Measurements from ENCODE around the gene SRSF1.
"Not testable (repeated sequence)": the region's sequence is repeated elsewhere in the genome, so short reads cannot be mapped to it uniquely, and the experiment has no call there.

The SRSF1 gene

DNA sequence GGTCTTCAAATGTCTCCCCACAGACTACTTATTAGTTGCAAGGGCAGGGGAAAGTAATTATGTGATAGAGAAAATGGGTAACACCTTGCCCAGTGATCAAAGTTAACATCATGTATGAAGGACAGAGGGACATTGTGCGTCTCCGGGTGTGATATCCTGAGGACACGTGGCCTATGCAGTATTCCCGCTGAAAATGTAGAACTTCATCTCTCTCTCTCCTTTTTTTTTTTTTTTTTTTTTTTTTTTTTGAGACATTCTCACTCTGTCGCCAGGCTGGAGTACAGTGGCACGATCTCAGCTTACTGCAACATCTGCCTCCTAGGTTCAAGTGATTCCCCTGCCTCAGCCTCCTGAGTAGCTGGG, 43.9 kb downstream of the SRSF1 start:
- no peak for DNase-seq (ENCODE audit: low read depth)

DNA sequence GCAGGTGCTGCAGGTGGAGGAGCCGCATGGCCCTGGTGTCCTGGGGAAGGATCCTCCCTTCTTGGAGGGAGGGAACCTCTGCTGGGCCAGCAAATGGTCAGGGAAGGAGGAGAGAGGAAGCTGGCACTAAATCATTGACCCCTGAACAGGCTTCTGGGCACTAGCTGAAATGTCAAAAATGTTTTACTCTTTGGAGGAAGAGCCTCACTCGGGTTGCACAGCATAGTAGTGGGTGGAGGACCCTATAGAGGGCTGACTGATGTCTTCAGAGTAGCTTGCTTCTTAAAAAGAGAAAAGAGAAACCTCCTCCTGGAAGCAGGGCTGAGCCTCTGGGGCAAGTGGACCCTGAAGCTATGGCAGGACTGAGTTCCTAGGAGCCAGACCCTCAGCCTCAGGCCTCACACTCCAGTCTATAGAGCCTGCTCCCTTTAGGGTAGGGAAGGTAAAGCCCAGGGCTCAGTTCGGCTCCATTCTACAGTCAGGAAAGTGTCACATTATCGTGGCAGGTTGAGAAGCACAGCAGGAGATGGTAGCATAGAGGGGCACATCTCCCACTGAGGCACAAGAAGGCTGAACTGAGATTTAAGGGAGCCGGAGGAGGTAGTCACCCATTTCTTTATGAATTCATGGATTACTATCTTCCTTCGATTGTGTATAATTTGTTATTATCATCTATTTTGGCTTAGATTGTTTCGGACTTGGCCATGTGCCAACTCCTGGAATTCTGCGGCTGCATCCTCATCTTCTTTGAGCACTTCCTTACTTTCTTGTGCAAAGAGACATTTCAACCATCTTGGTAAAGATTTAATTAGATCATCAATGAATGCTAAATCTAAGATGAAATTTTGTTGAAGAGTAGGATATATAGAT, 44.5 kb downstream of the SRSF1 start:
- no peak for DNase-seq (ENCODE audit: low read depth)

DNA sequence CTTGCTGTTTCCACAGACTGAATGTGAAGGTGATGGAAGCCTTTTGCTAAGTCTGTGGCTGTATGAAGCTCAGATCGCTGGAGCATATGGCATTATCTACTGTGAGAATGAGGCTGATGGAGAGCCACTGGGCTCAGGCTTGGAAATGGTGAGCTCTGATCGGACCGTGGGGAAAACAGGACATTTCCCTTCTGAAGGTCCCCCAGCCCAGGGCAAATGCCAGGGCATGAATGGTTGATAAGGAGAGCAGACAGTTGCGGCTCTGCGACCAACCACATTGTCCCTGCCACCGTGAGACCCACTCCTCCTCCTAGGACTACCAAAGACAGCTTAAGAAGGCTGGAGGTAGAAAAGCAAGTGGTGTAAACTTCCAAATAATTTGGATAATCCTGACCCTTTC, 47.1 kb downstream of the SRSF1 start:
- no peak for DNase-seq (ENCODE audit: low read depth)

DNA sequence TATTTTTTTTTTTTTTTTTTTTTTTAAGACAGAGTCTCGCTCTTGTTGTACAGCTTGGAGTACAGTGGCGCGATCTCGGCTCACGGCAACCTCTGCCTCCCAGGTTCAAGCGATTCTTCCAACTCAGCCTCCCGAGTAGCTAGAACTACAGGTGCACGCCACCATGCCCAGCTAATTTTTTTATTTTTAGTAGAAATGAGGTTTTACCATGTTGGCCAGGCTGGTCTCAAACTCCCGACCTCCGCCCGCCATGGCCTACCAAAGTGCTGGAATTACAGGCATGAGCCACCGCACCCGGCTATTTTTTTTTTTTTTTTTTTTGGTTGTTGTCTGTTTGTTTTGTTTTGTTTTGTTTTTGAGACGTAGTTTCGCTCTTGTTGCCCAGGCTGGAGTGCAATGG, 48.7 kb downstream of the SRSF1 start:
- not testable (repeated sequence) for DNase-seq (ENCODE audit: low read depth)

DNA sequence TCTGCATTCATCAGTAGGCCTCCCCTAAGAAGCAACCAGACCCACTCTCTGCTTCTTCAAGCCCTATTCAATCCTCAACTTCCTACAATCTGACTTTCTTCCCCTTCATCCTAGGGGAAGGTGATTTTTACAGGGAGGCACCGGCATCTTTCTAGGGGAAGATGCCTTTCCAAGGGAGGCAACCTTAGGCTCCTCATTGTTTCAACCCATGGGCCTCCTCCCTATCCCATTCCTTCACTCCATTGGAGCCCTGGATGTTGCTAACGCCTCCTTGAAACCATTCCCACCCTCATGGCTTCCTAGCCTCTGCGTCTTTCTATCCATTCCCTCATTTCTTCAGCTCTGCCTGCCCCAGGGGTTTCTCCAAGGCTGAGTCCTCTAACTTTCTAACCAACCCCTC, 49.2 kb downstream of the SRSF1 start:
- DNase-seq (ENCODE audit: low read depth): no peak

DNA sequence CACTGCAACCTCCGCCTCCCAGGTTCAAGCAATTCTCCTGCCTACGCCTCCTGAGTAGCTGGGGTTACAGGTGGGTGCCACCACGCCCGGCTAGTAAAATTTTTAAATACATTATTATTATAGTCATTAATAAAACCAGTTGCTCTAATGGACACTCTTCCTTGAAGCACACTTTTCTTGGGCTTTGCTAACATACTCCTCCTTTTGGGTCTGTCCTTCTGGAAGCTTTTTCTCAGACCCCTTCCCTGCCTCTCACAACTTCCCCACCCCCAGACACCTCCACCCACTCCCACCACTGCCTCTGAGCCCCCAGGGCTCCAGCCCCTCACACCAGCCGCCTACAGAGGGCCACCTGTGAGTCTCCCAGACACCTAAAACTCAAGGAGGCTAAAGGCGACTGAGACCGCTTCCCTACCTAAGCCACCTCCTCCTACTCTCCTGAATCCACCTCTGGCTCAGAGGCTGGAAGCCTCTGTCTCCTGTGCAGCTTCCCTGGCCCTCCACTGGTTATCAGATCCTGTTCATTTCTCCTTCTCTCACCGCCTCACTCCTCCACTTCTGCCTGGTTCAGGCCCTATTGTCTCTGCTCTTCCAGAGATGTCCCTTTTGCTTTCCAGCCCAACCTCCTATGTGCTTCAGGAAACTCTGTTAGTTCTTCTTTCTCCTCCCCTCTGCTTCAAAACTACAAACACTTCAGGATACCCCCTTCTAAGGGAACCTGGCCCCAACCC, 49.8 kb downstream of the SRSF1 start:
- DNase-seq (ENCODE audit: low read depth): no peak

DNA sequence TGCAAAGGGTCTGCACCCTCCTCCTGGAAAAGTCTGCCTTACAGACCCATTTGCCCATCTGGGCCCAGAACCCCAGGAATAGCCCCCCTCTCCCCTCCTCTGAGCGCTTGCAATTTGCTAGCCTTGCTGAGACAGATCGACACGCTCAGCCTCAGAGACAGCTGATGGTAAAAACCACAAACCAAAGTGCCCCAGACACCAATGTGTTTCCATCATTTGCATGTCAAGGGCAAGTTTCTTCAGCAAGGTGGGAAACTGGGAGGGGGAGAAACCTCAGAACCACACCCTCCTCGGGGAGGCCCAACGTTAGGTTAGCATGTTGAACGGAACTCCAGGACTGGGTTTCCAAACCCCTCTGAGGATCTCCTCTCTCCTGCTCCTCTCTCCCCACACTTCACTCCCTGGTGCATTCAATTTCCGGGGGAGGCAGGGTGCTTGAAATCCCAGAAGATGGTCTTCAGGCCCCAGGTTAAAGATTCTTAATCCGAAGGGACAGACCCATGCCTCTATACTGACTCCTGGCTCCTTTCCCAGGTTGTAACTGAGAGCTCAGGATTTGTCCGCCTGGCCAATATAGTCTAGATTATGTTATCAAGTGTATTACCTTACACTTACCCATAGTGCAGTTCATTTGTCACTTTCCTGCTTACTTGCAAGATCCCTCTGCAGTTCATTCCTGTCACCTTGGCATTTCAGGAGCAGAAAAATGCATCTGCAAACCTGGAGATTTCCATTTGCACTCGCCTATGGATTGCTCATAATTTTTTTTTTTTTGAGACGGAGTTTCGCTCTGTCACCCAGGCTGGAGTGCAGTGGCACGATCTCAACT, 50.5 kb downstream of the SRSF1 start:
- no peak for DNase-seq (ENCODE audit: low read depth)

DNA sequence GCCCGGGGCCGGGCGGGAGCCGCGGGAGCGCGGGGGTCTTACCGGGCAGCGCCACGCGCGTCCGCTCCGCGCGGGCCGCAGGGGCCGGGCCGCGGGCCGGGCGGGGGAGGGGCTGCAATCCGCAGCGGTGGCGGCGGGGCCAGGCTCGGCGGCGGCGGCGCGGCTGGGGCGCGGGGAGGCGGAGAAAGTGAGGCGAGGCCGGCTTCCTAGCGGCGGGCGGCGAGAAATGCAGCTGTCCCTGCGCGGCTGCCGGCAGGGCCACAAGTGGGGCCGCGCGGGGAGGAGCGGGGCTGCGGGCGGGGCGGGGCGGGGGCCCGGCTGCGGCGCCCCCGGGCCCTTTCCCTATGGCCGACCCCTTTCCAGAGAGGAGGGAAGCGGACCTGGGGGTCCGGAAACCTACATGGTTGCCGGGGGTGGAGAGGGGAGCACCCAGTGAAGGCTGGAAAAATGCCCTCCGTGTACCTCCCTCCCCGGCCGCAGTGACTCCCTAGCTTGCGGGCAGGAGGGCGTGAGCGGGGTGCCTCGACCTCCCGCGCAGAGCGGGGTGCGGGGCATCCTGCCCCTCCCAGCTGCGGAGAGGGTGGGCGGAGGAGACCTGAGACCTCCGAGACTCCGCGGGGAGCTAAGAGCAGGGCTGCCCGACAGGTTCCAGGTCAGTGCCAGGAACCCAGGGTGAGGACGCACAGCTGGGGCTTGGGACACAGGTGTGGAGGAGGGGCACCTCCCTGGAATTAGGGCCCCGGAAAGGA, 51.7 kb downstream of the SRSF1 start, which contains the start of gene CUEDC1:
Gene CUEDC1, minus strand, starts transcription at position 230 of the 749 bp plus-strand sequence. CDS start 69,848 bp downstream, outside the sequence.
- peak; percentile 47 for DNase-seq (ENCODE audit: low read depth)

DNA sequence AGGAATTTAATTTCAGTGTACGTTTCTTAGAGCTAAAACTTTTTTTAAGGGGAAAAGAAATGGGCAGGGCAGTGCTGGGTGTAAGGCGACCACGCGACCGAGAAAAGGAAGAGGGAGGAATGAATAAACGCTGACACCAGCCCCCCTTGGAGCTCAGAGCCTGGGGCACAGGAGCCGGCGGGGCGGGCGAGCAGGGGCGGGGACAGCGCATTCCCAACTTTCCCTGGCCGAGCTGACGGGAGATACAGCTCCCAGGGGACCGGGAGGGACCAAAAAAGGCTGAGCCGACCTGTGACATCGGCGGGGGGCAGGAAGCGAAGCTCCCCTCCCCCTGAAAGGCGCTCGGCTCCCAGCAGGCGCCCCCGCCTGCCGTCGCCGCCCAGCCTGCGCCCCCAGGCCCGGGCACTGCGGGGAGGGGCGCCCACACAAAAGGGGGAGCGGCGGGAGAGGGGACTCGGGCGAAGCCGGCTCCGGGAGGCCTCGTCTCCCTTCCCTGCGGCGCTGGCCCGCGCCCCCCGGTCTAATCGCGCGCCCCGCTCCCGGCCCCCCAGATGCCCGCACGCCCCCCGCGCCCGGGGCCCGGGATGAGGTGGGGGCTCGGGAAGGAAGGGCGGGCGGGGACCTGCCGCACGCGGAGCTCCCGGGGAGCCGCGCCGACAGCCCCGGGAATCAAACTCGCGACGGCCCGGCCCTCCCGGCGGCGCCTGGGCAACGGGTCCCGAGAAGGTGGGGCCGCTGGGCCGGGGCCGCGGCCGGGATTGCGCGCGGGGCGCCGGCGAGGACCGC, 52.5 kb downstream of the SRSF1 start:
- DNase-seq (ENCODE audit: low read depth): no peak

DNA sequence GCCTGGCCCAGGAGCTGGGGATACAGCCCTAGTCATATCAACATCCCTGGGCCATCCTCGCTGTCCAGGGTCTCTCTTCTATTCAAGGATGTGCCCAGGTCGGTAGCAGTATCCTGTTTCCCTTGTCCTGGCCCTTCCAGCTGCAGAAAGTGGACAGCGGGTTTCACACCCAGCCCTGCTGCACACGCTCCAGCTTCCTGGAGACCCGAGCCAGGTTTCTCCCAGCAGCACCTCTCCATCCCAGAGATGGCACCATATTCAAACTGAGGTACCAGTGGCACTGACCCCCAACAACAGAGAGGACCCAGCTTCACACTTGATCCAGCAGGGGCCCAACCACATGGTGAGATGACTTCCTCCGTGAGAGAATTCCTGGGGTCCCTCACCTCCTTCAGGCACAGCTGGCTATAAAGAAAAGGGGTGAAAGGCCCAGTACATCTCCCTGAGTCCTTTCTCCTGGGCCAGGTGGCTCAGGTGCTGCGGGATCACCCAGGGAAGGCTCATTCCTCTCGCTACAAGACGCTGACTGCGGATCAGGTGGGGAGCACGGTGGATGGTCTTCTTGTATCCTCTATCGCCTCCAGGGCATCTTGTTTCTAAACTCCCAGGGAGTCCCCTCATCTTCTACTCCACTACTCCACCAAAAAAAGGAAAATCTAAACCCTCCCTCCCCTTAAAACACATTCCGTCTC, 53.2 kb downstream of the SRSF1 start:
- no peak for DNase-seq (ENCODE audit: low read depth)
